GM19193 (cell line): ENCODE results near the gene FOXJ3.

ENCODE experiments used
- POLR2A ChIP-seq: IDR thresholded peaks from 4 replicates; pipeline ENCODE4 v1.6.1; 2011; ENCODE audit not compliant: insufficient read depth, insufficient read length; ENCODE audit errors: extremely low read depth

FOXJ3 gene

DNA sequence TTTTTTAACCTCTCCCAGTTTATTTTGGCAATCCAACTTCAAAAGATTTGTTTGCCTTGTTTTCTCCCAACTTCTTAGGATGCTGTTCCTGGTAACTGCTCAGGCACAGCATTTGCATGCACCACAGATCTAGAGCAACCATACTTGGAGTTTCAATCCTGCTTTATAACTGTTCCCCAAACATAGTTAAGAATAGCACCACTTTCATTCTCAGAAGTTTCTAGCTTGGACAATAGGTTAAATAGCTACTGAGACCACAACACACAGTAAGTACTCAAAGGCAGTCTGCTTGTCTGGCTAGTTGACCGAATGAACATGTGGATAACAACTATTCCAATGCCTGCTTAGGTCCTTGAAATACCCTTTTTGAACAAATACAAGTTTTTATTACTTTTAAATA lies 76.8 kb downstream of the FOXJ3 start:
- TF ChIP-seq POLR2A, result no peak

- TF ChIP-seq POLR2A, result no peak
Measured at GRCh38 chr1:42251042-42251441, 84.0 kb downstream of the FOXJ3 start.

DNA sequence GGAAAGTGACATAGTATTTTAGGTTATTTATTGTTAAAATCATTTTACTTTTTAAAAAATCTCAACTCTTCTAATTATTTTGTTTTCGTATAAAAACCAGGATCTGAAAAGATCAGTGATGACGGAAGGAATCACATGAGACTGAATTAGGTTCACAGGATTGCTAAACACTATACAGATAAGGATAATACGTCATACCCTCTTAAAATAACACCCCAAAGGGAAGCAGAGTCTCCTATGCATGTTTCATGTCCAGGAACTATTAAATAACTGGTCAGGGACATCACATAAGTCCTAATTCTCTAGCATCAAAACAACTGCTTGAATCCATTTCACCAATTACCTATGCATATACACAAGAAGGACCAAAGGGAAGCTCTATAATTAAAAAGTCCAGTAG lies 84.9 kb downstream of the FOXJ3 start:
- no peak for TF ChIP-seq POLR2A

- no peak for TF ChIP-seq POLR2A
Measured at GRCh38 chr1:42240966-42241755, 93.9 kb downstream of the FOXJ3 start.

GRCh38 chr1:42239555-42239954 lies 95.5 kb downstream of the FOXJ3 start:
- no peak for TF ChIP-seq POLR2A

GRCh38 chr1:42239041-42239440 lies 96.0 kb downstream of the FOXJ3 start:
- no peak for TF ChIP-seq POLR2A

GRCh38 chr1:42231253-42231652 lies 103.8 kb downstream of the FOXJ3 start:
- no peak for TF ChIP-seq POLR2A

DNA sequence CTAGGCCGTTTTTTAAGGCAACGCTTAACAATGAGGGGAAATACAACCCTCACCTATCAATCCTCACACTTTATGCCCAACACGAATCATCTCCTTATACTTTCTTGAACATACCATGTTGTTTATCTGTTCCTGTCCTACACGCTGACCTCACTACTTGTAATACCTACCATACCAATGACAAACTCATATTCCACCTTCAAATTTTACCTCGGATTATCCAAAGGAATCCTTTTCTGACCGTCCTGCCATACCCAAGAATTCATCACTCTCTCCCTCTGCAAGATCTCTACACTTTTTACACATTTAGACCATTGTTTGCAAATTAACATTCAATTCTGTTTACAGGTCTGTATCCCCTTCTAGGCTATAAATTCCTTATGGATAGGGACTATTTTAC lies 106.1 kb downstream of the FOXJ3 start:
- TF ChIP-seq POLR2A, result no peak

DNA sequence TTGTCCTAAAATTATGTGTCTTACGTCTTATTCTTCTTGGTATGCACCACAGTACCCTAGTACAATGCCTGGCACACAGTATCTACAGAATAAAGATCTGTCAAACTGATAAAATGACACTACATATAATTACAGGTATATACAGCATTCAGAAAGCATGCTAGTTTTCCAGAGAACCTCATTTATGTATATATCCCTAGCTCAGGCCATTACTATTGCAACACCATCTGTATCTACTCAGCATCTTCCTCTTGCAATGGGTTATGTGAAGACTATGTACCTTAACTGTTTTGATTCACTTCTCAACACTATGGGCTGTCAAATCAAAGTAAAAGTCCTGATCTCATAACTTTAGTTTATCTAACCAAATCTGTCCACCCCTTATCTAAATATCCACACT lies 112.0 kb downstream of the FOXJ3 start:
- no peak for TF ChIP-seq POLR2A

DNA sequence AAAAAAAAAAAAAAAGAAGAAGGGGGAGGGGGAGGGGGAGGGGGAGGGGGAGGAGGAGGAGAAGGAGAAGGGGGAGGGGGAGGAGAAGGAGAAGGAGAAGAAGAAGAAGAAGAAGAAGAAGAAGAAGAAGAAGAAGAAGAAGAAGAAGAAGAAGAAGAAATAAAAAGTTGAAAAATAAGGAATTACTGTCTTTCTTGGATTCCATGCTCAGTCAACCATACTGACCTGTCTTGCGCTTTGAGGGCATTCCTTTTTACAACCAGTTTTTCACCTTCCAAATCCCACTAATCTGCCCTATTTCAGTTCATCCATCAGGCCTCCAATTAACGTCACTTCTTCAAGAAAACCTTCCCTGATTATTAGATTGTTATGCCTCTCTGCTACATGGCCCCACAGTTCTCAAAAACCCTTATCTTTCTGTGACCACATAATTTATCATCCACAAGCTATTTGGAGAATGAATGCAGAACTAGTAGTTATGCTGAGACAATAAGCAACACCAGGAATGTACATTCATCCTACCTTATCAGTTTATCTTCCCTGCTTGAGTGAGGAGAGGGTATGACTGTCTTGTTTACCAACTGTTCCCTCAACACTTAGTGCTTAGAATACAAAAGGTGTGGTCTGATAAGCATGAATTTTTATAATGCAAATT lies 113.0 kb downstream of the FOXJ3 start:
- TF ChIP-seq POLR2A, result no peak

DNA sequence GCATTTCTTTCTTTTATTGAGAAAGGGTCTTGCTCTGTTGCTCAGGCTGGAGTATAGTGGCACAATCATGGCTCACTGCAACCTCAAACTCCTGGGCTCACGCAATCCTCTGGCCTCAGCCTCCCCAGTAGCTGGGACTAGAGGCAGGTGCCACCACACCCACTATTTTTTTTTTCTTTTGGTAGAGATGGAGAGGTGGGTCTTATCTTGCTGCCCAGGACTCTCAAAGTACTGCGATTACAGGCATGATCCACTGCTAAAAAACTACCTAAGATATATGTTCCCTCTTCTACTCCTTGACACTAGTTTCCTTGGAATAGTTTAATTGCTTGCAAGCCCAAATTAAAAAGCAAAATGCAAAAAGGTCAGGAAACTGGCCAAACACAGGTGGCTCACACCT lies 113.6 kb downstream of the FOXJ3 start:
- TF ChIP-seq POLR2A, result no peak

DNA sequence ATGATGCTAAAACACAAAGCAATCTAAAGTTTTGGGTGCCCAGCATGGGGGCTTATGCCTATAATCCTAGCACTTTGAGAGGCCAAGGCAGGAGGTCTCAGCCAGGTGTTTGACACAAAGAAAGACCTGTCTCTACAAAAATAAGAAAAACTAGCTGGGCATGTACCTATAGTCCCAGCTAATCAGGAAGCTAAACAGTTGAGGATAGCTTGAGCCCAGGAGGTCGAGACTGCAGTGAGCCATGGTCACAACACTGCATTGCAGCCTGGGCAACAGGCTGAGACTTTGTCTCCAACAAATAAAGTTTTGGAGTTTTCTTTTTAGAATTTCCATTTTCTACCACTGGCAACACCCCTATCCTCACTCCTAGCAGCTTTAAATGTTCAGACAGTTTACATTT lies 115.4 kb downstream of the FOXJ3 start:
- no peak for TF ChIP-seq POLR2A

DNA sequence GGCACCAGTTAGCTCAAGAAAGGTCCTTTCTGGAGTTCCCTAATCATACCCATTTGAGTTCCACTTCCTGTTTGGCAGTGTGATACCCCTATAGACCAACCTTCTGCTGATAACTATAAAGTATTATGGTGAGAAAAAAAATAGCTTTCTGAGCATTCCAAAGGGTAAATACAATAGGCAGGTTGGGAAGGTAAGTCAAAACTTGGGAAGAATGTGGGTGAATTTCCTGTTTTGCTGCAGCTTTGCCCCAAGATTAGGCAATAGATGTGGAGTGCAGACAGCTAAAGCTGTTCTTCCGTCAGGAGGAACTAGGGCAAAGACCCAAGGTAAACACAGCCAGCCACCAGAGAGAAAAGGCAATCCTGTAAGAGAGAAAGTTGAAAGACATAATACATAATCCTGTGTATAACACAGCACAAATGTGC lies 120.6 kb downstream of the FOXJ3 start:
- no peak for TF ChIP-seq POLR2A

DNA sequence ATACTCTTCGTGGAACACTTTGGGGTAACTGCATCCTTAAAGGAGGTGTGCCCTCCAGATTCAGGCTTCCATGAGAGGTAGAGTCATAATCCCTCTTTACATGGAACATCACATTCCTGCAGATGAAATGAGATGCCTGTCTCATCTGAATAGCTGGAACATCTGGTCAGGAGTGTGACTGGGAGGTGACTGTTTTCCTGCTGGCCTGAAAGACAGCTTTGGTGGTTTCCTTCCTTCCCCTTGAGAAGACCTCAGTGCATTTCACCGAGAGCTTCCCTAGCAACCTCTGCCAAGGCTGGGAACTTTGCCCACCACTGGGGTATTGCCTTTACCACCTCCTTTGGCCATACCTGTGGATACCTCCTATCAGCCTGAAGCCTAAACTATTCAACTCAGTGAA lies 123.8 kb downstream of the FOXJ3 start:
- no peak for TF ChIP-seq POLR2A

DNA sequence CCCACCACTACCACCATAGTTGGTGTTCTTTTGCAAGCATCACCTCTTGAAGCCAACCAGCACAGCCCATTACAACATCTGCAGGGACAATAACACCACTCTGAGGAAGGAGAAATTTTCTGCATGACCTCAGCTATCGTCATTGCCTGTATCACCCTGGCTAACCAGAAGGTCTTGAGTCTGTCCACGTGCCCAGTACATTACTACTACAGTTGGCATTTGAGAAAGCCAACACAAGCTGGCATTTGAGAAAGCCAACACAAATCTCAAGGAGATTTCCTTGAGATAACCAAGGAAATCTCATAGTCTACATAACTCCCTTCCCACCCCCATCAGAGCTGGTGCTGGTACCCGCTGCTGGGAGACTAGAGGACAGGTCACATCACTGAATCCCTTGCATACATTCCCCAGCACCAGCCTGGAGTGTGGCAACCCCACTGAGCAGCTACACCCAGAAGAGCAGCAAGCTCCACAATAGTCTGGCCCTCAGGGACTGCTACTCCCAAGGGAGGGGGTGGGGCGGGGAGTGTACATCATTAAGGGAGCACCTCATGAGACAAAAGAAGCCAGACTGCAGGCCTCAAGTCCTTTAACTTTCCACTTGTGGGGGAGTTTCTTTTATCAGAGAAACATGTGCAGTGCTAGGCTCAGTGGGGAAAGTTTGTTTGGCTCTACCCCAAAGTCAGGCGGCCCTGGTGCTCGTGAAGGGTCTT lies 124.5 kb downstream of the FOXJ3 start:
- TF ChIP-seq POLR2A, result no peak

DNA sequence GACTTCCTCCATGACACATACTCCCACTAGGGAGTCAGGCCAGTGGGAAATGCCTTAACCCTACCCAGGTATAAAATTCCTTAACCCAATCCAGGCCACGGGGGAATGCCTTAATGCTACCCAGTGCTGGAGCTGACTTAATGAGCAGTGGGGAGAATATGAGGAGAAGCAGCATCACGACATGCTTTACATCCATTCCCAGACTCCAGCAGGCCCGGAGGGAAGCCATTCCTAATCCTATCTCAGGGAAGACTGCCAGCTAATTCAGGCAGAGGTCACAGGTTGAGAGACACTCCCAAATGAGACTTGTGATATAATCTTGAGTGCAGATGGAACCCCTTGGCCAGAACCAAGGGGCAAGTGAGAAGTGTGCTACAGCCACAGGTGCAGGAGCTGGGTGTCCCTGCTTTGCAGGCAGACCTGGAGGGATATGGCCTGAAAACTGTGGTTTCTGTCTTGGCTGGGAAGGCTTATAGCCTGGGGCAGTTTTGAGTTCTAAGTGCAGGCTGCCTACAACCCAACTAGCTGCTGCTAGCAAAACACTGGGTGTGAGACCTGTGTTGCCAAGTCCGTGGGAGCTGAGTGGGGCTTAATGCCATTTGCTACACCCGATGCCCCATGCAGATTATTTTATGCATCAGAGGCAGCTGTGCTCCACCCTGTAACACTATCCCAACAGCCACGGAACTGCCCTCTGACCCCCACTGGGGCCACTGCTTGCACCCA lies 125.3 kb downstream of the FOXJ3 start:
- no peak for TF ChIP-seq POLR2A

DNA sequence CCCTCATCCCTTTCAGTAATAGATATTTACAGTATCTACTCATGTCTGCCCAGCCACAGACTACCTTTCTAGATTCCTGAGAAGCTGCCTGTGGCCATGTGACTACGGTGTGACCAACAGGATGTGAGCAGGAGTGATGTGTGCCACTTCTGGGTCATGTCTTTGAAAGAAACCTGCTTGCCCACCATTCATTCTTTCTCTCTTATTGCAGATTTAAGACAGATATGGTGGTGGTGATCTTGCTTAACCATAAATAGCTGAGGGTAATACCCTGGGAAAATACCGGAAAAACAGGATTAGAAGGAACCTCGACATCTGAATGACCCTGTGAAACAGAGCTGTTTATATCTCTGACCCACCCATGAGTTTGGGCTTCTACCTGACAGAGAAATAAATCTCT lies 128.9 kb downstream of the FOXJ3 start:
- TF ChIP-seq POLR2A, result no peak
